HG03108 (cell line): ENCODE results near the gene ANKS1A.
"Not testable (repeated sequence)": the region's sequence is repeated elsewhere in the genome, so short reads cannot be mapped to it uniquely, and the experiment has no call there.

Source experiments
- ATAC-seq: cut with Tn5 transposase; IDR thresholded peaks from one replicate; pipeline ENCODE4 v1.9.1; 2021; ENCODE audit warnings: moderate library complexity; ENCODE audit not compliant: unreplicated experiment

The ANKS1A gene

GRCh38 chr6:35091346-35092083, 202.5 kb downstream of the ANKS1A start:
- ATAC-seq, result no peak

DNA sequence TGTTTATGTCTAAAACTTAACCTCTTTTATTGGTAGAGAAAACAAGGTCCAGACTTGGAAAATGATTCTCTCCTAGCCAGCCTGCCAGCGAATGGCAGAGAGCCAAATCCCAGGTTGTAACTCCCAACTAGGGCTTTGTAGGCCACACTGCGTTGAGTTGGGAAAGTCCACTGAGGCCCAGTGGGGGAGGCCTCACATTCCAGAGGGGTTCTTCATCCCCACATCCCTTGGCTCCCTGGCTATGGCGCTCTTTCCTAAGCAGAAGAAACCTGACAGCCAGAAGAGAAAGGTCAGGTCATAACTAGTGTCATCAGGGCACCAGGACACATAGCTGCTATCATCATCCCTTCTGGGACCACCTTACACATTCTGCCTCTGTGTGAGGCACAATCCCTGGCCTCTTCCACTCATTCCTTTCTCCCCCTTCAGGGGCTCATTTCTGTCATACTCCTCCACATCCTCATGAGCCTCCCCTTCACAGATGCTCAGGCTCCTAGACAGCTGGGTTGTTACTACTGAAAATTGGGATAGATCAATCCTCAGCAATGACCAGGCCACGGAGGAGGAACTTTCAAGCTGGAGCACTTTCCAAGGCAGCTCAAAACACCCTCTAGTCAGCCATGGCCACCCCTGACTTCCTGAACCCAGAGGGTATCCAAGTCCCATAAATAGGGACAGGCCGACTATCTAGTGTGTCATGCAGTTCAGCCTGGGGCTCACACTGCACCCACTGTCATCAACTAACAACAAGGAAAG, 203.5 kb downstream of the ANKS1A start:
- ATAC-seq, result no peak

DNA sequence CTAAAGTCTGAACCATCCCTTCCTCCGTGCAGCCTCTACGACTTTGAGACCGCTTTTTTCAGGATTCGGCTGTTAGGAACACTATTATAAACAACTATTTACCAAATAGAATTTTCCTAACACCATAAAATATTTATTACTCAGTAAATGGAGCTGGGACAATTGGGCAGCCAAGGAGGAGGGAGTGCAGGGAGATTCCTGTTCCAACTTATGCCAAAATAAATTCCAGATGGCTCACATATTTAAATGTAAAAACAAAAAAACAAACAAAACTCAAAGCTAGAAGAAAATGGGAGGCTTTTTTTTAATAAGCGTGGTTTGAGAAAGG, 204.0 kb downstream of the ANKS1A start:
- ATAC-seq, result no peak

GRCh38 chr6:35093783-35094182, 204.7 kb downstream of the ANKS1A start:
- ATAC-seq, result no peak

- ATAC-seq, result no peak
These were observed 205.1 kb downstream of the ANKS1A start for GRCh38 chr6:35094183-35094582.

- ATAC-seq, result no peak
These were observed 207.2 kb downstream of the ANKS1A start for GRCh38 chr6:35096129-35096862.

DNA sequence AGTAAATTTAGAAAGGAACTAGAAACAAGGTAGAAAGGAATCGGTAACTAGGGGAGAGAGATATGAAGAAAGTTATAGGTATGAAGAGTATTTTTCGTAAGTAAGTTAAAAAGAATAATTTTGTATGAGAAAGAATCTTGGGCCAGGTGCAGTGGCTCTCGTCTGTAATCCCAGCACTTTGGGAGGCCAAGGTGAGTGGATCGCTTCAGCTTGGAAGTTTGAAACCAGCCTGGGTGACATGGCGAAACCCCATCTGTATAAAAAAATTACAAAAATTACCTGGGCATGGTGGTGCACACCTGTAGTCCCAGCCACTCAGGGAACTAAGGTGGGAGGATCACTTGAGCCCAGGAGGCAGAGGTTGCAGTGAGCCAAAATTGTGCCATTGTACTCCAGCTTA, 210.1 kb downstream of the ANKS1A start:
- no peak for ATAC-seq

DNA sequence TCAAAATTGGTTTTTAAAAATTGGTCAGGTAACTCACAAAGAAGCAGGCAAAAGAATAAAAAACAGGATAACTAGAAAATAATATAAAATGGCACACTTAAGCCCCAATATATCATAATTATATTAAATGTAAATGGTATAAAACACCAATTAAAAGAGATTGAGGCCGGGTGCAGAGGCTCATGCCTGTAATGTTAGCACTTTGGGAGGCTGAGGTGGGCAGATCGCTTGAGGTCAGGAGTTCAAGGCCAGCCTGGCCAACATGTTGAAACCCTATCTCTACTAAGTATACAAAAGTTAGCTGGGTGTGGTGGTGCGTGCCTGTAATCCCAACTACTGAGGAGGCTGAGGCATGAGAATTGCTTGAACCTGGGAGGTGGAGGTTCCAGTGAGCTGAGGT, 216.0 kb downstream of the ANKS1A start:
- ATAC-seq, result no peak

- not testable (repeated sequence) for ATAC-seq
These were observed 217.0 kb downstream of the ANKS1A start for GRCh38 chr6:35106061-35106460.

DNA sequence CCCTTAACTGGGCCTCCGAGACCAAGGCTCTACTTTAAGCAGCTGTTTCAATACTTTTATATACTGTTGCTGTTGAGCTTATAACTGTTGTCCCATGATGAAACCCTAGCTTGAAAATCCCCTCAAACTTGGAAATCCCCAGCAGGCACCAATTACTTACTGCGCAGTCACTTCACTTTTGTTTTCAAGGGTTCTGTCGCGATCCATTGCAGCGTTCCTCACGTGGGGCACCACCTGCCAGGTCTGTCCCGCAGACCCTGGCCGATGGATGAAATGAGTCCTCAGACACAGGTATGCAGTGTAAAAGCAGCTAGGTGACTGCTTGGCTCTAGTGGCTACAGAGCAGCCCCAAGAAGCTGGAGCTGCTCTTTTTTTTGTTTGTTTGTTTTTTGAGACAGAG, 218.2 kb downstream of the ANKS1A start:
- not testable (repeated sequence) for ATAC-seq

DNA sequence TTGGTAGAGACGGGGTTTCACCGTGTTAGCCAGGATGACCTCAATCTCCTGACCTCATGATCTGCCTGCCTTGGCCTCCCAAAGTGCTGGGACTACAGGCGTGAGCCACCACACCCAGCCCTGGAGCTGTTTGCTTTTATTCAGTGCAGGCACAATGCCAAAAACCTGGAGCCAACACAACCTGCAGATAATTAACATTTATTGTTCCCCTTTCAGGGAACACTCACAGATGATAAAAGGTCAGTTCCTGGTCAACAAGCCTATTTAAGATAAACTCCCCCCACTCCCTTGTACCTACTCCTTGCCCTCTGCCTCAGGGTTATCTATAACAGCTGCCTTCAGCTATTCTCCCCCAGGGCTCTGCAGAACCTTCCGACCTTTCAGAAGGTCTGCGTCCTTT, 218.7 kb downstream of the ANKS1A start:
- ATAC-seq, result not testable (repeated sequence)

- no peak for ATAC-seq
These were observed 219.3 kb downstream of the ANKS1A start for GRCh38 chr6:35108309-35108885.

DNA sequence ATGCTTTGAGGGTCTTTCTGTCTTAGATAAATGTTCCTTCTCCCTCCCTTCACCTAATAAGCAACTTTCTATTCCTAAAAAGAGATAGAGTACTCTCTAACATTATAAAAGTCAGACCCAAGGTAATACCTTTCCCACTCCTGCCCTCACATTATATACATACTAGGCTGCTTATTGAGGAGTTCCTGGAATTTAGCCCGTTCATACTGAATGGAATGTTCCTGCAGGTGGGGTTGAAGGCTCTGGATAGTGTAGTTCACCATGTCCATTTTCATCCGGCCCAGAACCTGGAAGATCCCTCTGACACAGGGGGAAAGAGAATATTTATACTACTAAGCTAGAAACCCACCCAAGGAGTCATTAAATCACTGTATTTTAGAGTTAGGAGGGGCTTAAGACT, 231.7 kb downstream of the ANKS1A start:
- no peak for ATAC-seq

DNA sequence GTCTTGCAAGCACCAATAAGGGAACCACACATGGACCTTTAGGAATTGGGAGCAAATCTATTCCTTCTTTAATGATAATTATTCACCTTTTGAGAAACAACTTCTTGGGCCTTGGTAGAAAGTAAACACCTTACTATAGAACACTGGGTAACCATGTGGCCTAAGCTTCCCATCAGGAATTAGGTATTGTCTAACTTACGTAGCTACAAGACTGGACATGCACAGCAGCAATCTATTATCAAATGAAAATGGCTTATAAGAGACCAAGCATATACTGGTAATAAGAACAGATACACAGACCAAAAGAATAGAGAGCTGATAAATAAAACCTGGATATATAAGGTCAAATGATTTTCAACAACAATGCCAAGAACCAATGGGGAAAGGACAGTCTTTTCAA, 235.3 kb downstream of the ANKS1A start:
- ATAC-seq, result no peak

DNA sequence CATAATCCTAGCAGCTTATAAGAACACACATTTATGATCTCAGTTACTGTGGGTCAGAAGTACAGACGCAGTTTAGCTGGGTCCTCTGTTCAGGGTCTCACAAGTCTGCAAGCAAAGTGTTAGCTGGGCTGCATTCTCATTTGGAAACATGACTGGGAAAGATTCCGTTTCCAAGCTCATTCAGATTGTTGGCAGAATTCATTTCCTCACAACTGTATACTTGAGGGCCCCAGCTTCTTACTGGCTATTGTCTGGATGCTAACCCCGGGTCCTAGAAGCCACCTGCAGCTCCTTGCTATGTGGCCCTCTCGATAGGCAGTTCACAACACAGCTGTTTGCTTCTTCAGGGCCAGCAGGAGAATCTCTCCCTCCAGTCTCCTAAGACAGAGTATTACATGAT, 239.0 kb downstream of the ANKS1A start:
- no peak for ATAC-seq

GRCh38 chr6:35128496-35128895, 239.4 kb downstream of the ANKS1A start:
- no peak for ATAC-seq

DNA sequence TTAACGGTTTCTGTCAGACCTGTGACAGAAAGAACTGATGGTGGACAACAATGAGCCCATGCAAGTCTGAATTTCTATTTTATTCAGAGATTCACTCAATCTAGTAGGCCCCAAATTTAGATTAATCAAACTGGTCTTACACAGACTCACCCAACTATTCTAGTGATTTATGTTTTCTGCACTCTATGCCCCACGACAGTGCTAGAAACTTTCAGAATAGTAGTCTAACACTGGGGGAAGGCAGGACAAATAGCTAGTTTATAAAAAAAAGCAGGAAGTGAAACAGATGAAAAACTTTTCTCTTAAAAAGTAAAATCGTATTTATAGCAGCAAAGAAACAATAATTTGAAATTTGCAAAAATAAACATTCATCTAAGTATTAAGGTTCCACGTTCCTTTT, 247.1 kb downstream of the ANKS1A start:
- ATAC-seq, result no peak

- ATAC-seq, result not testable (repeated sequence)
These were observed 249.1 kb downstream of the ANKS1A start for GRCh38 chr6:35138191-35138590.

DNA sequence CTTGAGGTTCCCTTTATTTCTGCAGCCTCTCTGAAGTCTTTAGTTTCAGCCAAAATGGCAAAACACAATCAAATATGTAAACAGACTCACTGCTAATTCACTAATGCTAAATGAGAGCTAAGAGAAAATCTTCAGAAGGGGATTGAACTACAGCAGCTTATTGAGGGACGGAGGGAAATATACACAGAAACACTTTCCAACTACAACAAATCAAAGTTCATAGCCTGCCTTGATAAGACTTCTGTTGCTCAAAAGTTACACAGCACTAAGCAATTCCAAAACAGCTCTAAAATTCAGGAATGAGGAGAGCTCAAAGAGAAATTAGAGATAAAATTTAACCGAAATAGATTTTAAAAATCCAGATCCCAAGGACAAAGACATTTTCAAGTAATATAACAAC, 250.4 kb downstream of the ANKS1A start:
- no peak for ATAC-seq

DNA sequence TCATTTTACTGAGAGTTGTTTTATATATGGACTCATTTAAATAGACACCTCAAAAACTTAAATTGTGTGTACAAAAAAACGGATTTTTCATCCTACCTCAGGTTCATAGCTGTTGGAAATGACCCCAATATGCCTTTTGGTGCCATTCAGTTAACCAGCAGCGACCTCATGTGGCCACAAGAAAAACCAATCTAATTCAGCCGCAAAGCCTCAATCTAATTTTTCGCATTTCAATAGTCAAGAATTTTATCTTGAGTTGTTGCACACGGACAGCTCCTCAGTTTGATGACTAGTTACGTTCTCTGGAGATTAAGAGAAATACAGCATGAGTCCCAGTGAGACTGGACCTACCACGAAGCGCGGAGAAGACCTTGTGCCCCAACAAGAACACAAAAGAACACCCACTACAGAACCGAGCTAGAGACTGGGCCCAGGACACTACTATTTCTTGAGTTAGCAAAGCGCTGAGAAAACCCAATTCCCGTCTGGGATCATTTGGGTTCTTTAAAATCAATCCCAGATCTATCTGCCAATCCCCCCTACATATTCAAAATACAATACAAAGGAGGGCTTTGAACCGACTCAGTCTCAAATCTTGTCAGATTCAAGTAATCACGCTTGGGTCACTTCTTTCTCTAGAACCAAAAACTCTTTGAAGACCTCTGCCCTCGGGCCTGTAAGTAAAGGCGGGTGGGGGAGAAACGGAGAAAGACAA, 251.0 kb downstream of the ANKS1A start:
- ATAC-seq, result no peak

DNA sequence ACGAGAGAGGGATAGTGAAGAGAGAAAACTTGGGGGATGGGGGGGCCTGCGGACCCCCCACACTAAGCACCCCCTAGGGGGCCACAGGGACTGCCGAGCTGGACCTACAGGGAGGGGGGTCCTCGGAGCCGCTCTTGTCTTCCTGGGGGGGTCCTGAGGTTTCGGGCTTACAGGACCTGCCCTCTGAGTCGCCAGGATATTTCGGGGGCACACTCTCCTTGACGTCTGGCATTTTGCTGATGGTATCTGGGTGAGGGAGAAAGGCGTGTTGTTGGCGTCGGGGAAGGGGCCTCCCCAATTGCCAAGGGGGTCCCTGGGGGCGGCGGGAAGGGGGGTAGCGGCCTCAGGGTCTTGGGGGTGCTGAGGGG, 251.6 kb downstream of the ANKS1A start:
- no peak for ATAC-seq
